AG04449 (cell line): ENCODE results near the gene HAGHL.

Experiments
- CTCF ChIA-PET: fragments of 350-600 bp; formaldehyde crosslinking; extraction: SDS; loops from one replicate; lab custom pipeline; 2021; ENCODE audit warnings: antibody characterized with exemption; lab: Yijun Ruan, JAX
- POLR2A ChIA-PET: fragments of 400-600, 350-600 bp; formaldehyde crosslinking; extraction: SDS; loops from one replicate; lab custom pipeline; 2020; ENCODE audit warnings: antibody characterized with exemption, inconsistent platforms; lab: Yijun Ruan, JAX
- DNase-seq: peaks from one replicate; pipeline ENCODE4 v3.0.0-alpha.2; 2010; ENCODE audit warnings: low read depth, low spot score
- H3K4me3 ChIP-seq: 2 replicates; pipeline ENCODE4 v1.5.1; 2011; ENCODE audit warnings: low read depth, mild to moderate bottlenecking, control low read depth, low read length
- CTCF ChIP-seq: IDR thresholded peaks from one replicate; pipeline ENCODE4 v1.5.1; 2011; ENCODE audit warnings: mild to moderate bottlenecking, moderate library complexity, low read length, control low read depth, inconsistent platforms; ENCODE audit not compliant: insufficient read depth; ENCODE audit errors: missing control alignments

HAGHL gene

GRCh38 chr16:729768-730665 lies 3.1 kb downstream of the HAGHL start:
- ChIA-PET POLR2A (interaction anchor here (0.5 to 1.9 kb wide), 2 partner anchors 9 to 19 kb away, joined by 3 to 7 read pairs; partner anchors contain the start of gene ANTKMT), CTCF (interaction anchor here (1.1 to 7.4 kb wide), 4 partner anchors 10 to 56 kb away, joined by 3 to 75 read pairs (median 26); partner anchors contain the start of genes CIAO3 and METRN)
- no peak overlapping the region for H3K4me3 ChIP-seq
- no peak for DNase-seq
- TF ChIP-seq CTCF = no peak

- no peak for DNase-seq
- no peak for TF ChIP-seq CTCF
- CTCF ChIA-PET = interaction anchor here (1.3 to 7.4 kb wide), 3 partner anchors 10 to 17 kb away, joined by 4 to 75 read pairs (median 48); partner anchors contain the start of genes CIAO3 and METRN
- no peak overlapping the region for H3K4me3 ChIP-seq
- POLR2A ChIA-PET = interaction anchor here (0.6 to 1.9 kb wide), 2 partner anchors 9 to 10 kb away, joined by 3 to 7 read pairs; partner anchors contain the start of gene ANTKMT
Observed at GRCh38 chr16:730666-731509, 4.0 kb downstream of the HAGHL start.

GRCh38 chr16:732332-732731 lies 5.4 kb downstream of the HAGHL start:
- CTCF ChIA-PET = interaction anchor here (0.7 to 6.1 kb wide), 5 partner anchors 9 to 53 kb away, joined by 3 to 48 read pairs (median 3); partner anchors contain the start of genes ANTKMT and CIAO3
- H3K4me3 ChIP-seq = no peak overlapping the region
- POLR2A ChIA-PET = interaction anchor here (1.4 kb wide), 1 partner anchor 12 kb away, joined by 3 read pairs; no protein-coding TSS in a partner anchor
- no peak for DNase-seq
- no peak for TF ChIP-seq CTCF

- no peak overlapping the region for H3K4me3 ChIP-seq
- TF ChIP-seq CTCF = no peak
- no peak for DNase-seq
- ChIA-PET CTCF (interaction anchor here (0.7 to 6.1 kb wide), 8 partner anchors 8 to 52 kb away, joined by 3 to 48 read pairs (median 3); partner anchors contain the start of genes ANTKMT and CIAO3), POLR2A (no interaction called here)
Observed at GRCh38 chr16:732936-733335, 6.0 kb downstream of the HAGHL start.

- H3K4me3 ChIP-seq = no peak overlapping the region
- ChIA-PET CTCF (interaction anchor here (0.7 to 6.1 kb wide), 6 partner anchors 8 to 29 kb away, joined by 3 to 48 read pairs (median 3); partner anchors contain the start of gene CIAO3), POLR2A (no interaction called here)
- DNase-seq = no peak
- peak; percentile 58 for TF ChIP-seq CTCF
Observed at GRCh38 chr16:733382-734207, 6.7 kb downstream of the HAGHL start.
